Motor neuron (in vitro differentiated cells): ENCODE data around the gene STARD9. TPM values are rescaled to one million over a fixed set of nuclear protein-coding genes. Genes with fewer than 3 reads are reported as not detected.

Experiments used
- ATAC-seq, 8 experiments: fragments of 200-7000 bp; cut with Tn5 transposase; replicated peaks in 6 of 8; 2 replicates each; pipeline ENCODE4 v1.8.0; 2021; ENCODE audit warnings: mild to moderate bottlenecking in 8 of 8, moderate library complexity in 8 of 8
- H3K27ac ChIP-seq, 2 donors: fragments of 250-450 bp; sonication (Bioruptor Pico); 2 replicates each; pipeline ENCODE4 v1.9.0; 2021; ENCODE audit warnings: antibody characterized with exemption in 2 of 2, mild to moderate bottlenecking in 2 of 2, moderate library complexity in 1 of 2
- H3K4me1 ChIP-seq, 2 donors: fragments of 250-450 bp; sonication (Bioruptor Pico); replicated peaks in 1 of 2; 2 replicates each; pipeline ENCODE4 v1.6.1; 2021; ENCODE audit warnings: antibody characterized with exemption in 2 of 2, mild to moderate bottlenecking in 2 of 2, moderate library complexity in 1 of 2
- H3K4me3 ChIP-seq, 5 donors: fragments of 250-450 bp; sonication (Bioruptor Pico); 2 replicates each; pipeline ENCODE4 v1.9.0; 2021; ENCODE audit warnings: antibody characterized with exemption in 5 of 5, mild to moderate bottlenecking in 5 of 5, moderate library complexity in 4 of 5
- WGBS, 10 experiments: fragments of 450-650 bp; shearing (Covaris generic); methylation state at CpG; one replicate each; pipeline ENCODE4 v1.0.0; 2022; 5-methylcytosine and 5-hydroxymethylcytosine counted together
- in situ Hi-C, 9 experiments: fragments of 400-800 bp; cut with MboI; loops; one replicate each; pipeline ENCODE4 v1.15.0; 2021; ENCODE audit warnings: low sequenced_read_pairs in 9 of 9, low pct_unique_long_range_greater_than_20kb in 2 of 9; ENCODE audit not compliant: unreplicated experiment in 9 of 9
- total RNA-seq, 8 experiments: library from RNA; unstranded; fragments of 300-600 nt; gene quantifications; 2 replicates each; pipeline versions ENCODE4 v1.2.3 to v1.2.4, GENCODE V29; 2022

STARD9 gene
- total RNA-seq, 8 experiments from 2014 or later = 1.6 to 14.3 (median 8.9) TPM

DNA sequence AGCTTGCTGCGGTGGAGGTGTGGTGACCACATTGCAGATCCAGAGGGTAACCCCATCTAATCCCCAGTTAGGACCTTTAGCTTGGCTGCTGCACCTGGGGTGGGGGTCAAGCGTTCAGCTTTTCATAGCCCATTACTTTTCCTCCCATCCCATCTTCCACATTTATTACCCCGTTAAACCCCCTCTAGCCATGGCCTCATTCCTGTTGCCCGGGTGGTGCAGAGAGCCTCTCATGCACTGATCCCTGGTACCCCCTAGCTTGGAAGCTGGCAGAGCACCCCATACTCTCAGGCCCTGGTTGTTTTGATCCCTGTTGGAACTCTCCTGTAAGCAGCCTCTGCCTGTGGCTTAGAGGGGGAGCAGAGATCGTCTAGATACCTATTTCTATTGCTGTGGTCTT, 140.7 kb downstream of the STARD9 start:
- Histone ChIP-seq H3K27ac (no peak overlapping the region), H3K4me3 (no peak overlapping the region), H3K4me1 (no peaks in the 10 kb centered on the region)
- in situ Hi-C loops = loop anchor here in 3 of 9 experiments (10.0 to 25.0 kb wide), 2 partner anchors 209 to 221 kb away; partner anchors contain the start of gene TTBK2 (in 1 of the 3)
- 84 to 90% (median 89%) methylated on average over 2 to 3 of the region's 5 CpGs; no CpG with 5 or more reads in 6 of the 10 experiments for WGBS, 10 experiments
- ATAC-seq = no peak

DNA sequence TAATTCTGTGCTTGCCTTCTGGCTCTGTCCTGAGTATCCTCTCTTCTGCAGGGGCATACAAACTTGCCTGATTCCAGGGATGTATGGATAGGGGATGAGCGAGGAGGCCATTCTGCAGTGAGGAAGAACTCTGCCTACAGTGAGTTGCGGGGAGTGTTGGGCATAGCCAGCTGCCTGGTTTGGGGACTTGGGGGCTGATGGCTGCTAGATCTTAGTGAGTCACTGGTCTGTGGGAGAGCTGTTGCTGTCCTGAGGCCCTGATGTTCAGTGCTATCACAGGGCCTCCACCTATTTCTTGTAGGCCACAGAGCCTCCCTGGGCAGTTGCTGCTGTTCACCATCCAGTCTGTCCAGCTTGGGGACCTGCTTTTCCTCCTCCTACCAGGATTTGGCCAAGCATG, 141.2 kb downstream of the STARD9 start:
- Histone ChIP-seq H3K27ac (no peak overlapping the region), H3K4me1 (no peaks in the 10 kb centered on the region), H3K4me3 (no peak overlapping the region)
- 82 to 100% (median 100%) methylated on average over 1 to 2 of the region's 2 CpGs; no CpG with 5 or more reads in 5 of the 10 experiments for WGBS, 10 experiments
- ATAC-seq = no peak
- in situ Hi-C loops = loop anchor here in 3 of 9 experiments (10.0 to 25.0 kb wide), 2 partner anchors 208 to 221 kb away; partner anchors contain the start of gene TTBK2 (in 1 of the 3)

DNA sequence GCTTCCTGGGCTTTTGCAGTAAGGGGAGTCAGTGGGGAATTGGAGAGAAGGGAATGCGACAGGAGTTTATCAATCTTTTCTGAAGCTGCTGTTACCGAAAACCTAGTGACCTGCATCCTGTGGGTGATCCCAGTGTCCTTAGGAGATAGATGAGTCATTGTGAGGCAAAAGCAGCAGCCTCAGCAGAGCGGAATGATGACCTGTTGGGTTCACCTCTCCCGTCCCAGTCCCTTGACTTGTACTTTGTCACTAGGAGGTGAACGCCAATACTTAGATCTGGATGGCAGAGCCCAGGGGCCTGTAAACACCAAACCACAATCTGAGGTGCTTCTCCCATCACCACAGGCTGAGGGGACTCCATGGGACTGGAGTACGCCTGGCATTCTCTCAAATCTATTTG, 143.6 kb downstream of the STARD9 start:
- WGBS, 10 experiments = 73 to 100% (median 95%) methylated on average over 1 to 5 of the region's 6 CpGs; no CpG with 5 or more reads in 5 of the 10 experiments
- no peak overlapping the region for H3K4me3 ChIP-seq
- in situ Hi-C loops = loop anchor here in 3 of 9 experiments (10.0 to 25.0 kb wide), 2 partner anchors 206 to 218 kb away; partner anchors contain the start of gene TTBK2 (in 1 of the 3)
- ATAC-seq = no peak
- H3K4me1 ChIP-seq = no peaks in the 10 kb centered on the region
- H3K27ac ChIP-seq = no peak overlapping the region

DNA sequence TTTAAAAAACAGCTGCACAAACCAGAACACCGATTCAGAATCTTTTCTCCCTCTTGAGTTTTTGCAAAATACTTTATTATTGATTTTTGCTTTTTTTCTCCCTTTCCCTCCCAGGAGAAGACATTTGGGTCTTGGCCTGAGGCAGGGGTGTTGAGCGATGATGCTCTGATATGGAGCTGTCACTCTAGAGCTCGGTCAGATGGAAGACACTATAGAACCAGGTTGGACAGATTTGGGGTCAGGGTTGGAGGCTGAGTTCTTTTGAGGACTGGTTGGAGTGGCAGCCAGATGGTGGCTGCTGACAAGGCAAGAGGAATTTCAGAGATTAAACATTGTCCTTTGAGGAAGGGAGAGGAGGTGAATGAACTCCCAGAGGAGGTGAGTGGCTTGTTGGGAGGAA, 144.7 kb downstream of the STARD9 start:
- in situ Hi-C loops = loop anchor here in 2 of 9 experiments (25.0 kb wide), 1 partner anchor 217 kb away; no protein-coding TSS in a partner anchor
- Histone ChIP-seq H3K4me3 (no peak overlapping the region), H3K4me1 (no peaks in the 10 kb centered on the region), H3K27ac (no peak overlapping the region)
- WGBS, 10 experiments = 83 to 100% (median 95%) methylated on average over 1 to 3 of the region's 3 CpGs; no CpG with 5 or more reads in 3 of the 10 experiments
- ATAC-seq = no peak

DNA sequence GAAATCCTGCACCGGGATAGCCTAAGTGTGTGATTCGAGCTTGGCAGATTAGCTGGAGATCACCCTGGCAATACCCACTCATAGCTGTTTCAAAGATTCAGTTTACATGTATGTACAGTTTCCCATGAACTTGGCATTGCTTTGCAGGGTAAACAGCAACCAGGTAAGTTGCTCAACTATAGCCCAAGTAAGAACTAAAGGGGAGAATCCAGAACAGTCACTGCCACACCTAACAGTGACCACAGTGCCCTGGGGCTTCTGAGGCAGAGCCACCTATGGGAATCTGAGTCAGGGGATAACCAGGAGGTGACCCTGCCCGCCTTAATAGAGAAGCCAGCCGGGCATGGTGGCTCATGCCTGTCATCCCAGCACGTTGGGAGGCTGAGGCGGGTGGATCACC, 145.6 kb downstream of the STARD9 start:
- in situ Hi-C loops = loop anchor here in 2 of 9 experiments (25.0 kb wide), 1 partner anchor 216 kb away; no protein-coding TSS in a partner anchor
- no peak for ATAC-seq
- Histone ChIP-seq H3K4me1 (no peaks in the 10 kb centered on the region), H3K4me3 (no peak overlapping the region), H3K27ac (no peak overlapping the region)
- 40 to 100% (median 88%) methylated on average over 1 to 2 of the region's 6 CpGs; no CpG with 5 or more reads in 3 of the 10 experiments for WGBS, 10 experiments

DNA sequence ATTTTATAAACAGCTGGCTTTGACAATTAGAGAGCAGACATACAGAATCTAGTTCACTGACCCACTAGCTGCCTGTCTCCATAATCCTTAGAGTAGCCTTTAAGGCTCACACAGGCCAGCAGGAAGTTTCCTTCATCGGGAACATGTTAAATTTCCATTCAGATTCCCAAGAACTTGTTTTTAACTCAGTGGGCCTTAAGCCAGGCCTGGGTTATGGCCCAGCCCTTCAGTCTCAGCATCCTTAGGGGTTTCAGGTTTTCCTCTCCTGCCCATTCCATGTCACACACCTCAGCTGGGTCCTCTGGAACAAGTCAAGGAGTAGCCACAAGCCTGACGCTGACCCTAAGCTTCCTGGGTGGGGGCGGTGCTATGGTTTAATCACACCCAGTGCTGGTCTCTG, 146.5 kb downstream of the STARD9 start:
- H3K4me3 ChIP-seq = no peak overlapping the region
- in situ Hi-C loops = loop anchor here in 2 of 9 experiments (25.0 kb wide), 1 partner anchor 215 kb away; no protein-coding TSS in a partner anchor
- no peak overlapping the region for H3K27ac ChIP-seq
- no peak for ATAC-seq
- 0 to 100% (median 97%) methylated on average over 1 to 3 of the region's 3 CpGs; no CpG with 5 or more reads in 6 of the 10 experiments for WGBS, 10 experiments
- no peaks in the 10 kb centered on the region for H3K4me1 ChIP-seq

DNA sequence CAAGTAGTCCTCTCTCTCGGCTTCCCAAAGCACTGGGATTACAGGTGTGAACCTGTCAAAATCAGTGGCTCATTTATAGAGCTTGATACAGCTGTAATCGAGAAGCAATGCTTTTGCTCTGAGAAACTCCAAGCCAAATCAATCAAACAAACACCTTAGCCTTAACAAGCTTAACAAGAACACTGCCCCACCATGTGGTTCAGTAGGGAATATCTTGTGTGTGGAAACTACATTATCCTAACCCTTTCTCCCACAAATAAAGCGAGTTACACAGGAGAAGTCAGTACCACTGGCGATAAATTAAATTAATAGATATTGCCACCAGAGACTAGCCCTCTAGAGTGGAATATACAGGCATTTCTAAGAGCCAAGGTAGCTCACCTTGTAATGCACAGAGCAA, 147.7 kb downstream of the STARD9 start:
- in situ Hi-C loops = loop anchor here in 2 of 9 experiments (25.0 kb wide), 1 partner anchor 214 kb away; no protein-coding TSS in a partner anchor
- no peak for ATAC-seq
- 71 to 100% (median 90%) methylated on average over 1 to 3 of the region's 4 CpGs for WGBS, 10 experiments
- Histone ChIP-seq H3K4me3 (no peak overlapping the region), H3K4me1 (no peaks in the 10 kb centered on the region), H3K27ac (no peak overlapping the region)

DNA sequence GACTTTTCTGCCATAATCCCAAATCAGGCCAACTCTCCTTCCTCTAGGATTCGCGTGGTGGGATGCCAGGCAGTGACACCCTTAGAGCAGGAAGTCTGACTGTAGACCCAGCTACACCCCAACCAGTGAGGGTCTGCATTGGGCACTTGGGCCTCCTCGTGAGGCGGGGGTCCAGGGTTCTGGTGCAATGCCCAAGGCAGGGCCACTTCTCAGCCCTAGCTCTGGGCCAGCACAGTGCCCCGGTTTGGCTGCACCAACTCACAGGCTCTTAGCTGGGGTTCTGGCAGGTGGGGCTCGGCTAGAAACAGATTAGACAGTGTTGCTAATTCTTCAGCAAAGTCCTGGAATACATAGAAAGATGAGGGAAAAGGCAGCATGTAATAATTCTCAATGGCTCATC, 148.9 kb downstream of the STARD9 start:
- H3K27ac ChIP-seq = no peak overlapping the region
- WGBS, 10 experiments = 71 to 100% (median 95%) methylated on average over 2 to 3 of the region's 6 CpGs; no CpG with 5 or more reads in 4 of the 10 experiments
- no peaks in the 10 kb centered on the region for H3K4me1 ChIP-seq
- ATAC-seq = no peak
- in situ Hi-C loops = loop anchor here in 2 of 9 experiments (25.0 kb wide), 1 partner anchor 213 kb away; no protein-coding TSS in a partner anchor
- no peak overlapping the region for H3K4me3 ChIP-seq

DNA sequence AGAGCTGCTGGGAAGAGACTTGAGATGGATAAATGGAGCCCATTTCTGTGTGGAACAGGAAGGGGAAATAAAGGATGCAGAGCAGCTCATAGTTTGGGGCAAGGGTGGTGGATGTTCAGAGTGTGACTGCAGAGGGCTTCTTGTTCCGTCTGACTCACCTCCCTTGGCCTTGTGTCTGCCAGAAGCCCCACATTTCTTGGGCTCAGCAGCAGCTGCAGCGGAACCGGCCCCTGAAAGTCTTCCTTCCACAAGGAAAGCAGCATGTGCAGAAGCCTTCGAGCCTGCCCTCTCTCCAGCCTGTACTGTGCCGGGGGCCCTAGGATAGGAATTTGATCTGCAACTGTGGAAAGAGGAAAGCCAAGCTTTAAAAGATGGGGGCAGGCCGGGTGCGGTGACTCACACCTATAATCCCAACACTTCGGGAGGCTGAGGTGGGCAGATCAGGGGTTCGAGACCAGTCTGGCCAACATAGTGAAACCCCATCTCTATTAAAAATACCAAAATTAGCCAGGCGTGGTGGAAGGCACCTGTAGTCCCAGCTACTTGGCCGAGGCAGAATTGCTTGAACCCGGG, 150.0 kb downstream of the STARD9 start:
- ATAC-seq = no peak
- 40 to 100% (median 95%) methylated on average over 1 to 7 of the region's 12 CpGs; no CpG with 5 or more reads in 2 of the 10 experiments for WGBS, 10 experiments
- Histone ChIP-seq H3K4me3 (no peak overlapping the region), H3K4me1 (no peaks in the 10 kb centered on the region), H3K27ac (no peak overlapping the region)
- in situ Hi-C loops = no loop called here

DNA sequence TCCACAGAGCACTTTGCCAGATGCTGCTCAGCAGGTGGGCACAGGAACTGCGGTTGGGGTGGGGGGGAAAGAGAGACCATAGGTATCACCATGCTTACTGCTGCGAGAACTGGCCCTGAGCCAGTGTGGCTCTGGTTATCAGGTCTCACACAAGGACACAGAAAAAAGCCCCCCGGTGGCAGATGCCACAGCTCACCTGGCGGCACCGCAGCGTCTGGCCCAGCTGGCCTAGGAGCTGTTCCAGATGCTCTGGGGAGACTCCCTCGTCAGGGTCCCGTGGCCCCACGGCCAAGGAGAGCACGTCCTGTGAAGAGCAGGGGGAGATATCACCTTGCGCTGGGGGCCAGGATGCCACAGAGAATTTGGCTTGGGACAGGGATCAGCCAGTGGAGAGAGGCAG, 150.7 kb downstream of the STARD9 start:
- H3K27ac ChIP-seq = no peak overlapping the region
- 76 to 100% (median 83%) methylated on average over 1 to 6 of the region's 11 CpGs; no CpG with 5 or more reads in 4 of the 10 experiments for WGBS, 10 experiments
- H3K4me3 ChIP-seq = no peak overlapping the region
- H3K4me1 ChIP-seq = no peaks in the 10 kb centered on the region
- ATAC-seq = no peak
- in situ Hi-C loops = no loop called here

DNA sequence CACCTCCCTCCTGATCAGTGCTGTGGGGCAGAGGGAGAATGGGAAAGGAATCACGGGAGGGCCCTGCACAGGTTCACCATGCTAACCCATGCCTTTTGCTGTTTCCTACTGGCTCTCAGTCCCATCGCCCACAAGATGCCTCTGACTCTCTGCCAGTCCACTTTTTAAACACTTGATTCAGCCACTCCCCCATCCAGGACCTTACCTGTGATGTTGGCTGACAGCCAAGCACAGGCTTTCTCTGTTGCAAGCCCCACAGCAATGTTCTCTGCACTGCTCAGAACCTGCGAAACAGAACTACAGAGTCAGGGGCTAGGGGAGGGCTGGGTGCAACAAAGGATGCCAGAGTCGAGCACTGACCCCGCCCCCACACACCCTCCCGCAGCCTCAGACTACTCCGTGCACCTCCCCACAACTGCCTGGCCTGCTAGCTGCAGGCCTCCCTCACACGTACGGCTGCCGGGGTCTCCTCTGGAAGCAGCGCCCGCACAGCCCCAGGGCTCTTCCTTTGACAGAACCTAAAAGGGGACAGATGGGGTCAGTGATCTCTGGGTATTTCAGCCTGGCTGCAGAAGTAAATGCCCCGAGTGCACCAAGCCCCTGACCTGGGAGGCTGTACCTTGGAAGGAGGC, 152.5 kb downstream of the STARD9 start:
- H3K27ac ChIP-seq = no peak overlapping the region
- peak in 3 of 8 experiments; percentile 18 to 43 (median 27) for ATAC-seq
- 90 to 100% (median 100%) methylated on average over 1 to 2 of the region's 13 CpGs; no CpG with 5 or more reads in 6 of the 10 experiments for WGBS, 10 experiments
- no peak overlapping the region for H3K4me3 ChIP-seq
- no peaks in the 10 kb centered on the region for H3K4me1 ChIP-seq
- in situ Hi-C loops = no loop called here

DNA sequence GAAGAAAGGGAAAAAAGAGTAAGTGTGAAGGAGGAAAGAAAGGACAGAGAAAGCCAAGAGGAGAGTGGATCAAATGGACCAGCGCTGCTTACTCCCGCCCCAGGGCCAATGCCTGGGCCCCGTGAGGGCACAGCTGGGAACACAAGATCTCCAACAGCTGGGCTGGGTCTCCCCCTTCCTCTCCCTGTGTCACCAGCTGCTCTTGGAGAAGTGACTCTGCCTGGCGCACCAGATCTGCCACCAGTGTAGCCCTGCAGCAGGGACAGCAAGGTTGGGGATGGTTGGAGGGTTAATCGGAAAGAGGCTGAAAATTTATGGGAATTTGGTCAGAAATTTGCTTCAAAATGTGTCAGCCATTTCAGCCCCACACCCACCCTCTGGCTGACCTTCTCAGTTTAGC, 153.2 kb downstream of the STARD9 start:
- H3K4me3 ChIP-seq = no peak overlapping the region
- 31 to 100% (median 90%) methylated on average over 1 to 3 of the region's 5 CpGs; no CpG with 5 or more reads in 3 of the 10 experiments for WGBS, 10 experiments
- no peak for ATAC-seq
- in situ Hi-C loops = no loop called here
- no peak overlapping the region for H3K27ac ChIP-seq
- H3K4me1 ChIP-seq = no peaks in the 10 kb centered on the region

DNA sequence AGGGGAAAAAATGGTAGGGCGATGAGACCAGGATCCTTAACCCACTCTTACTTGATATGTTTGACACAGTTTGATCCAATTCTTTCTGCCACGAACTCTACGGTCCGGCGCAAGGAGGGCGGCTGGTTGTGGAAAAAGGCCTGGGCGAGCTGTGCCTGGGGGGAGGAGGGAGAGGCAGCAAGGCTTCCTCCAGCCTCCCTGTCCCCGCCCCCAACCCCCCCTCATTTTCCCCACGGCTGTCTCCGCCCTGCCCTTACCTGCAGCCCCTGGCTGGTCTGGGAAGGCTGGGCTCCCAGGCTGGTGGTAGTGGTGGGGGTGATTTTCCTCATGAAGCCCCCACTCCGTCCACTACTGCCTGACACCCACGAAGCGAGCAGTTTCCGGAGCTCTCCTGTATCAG, 153.6 kb downstream of the STARD9 start:
- H3K4me1 ChIP-seq = no peaks in the 10 kb centered on the region
- in situ Hi-C loops = no loop called here
- H3K27ac ChIP-seq = no peak overlapping the region
- no peak for ATAC-seq
- no peak overlapping the region for H3K4me3 ChIP-seq
- 80 to 100% (median 92%) methylated on average over 1 to 4 of the region's 14 CpGs; no CpG with 5 or more reads in 6 of the 10 experiments for WGBS, 10 experiments
